NK-92 treated with Interleukin-12 subunit alpha and Interleukin-12 subunit beta, amount 100 ng/mL, for 24 hours (cell line): ENCODE results near the gene TMEM263.
"Not testable (repeated sequence)": the region's sequence is repeated elsewhere in the genome, so short reads cannot be mapped to it uniquely, and the experiment has no call there.

Source experiments
- DNase-seq: peaks from one replicate; lab custom pipeline; 2025; lab: John Stamatoyannopoulos, UW

Gene TMEM263

DNA sequence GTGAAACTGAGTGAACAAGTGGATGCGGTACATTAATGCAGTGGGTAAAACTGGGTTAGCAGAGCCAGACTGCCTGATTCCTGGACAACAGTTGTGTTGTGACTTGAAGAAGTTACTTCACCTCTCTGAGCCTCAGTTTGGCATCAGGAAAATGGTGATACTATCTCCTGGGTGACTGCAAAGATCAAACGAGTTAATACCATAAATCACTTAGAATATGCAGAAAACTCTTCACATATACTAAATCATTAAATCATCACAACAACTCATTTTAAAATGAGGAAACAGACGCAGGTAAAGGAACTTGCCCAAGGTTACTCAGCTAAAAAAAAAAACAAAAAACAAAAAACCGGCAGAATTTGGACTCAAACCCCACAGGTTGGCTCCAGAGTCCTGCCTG is 30.4 kb downstream of the TMEM263 start:
- no peak for DNase-seq

DNA sequence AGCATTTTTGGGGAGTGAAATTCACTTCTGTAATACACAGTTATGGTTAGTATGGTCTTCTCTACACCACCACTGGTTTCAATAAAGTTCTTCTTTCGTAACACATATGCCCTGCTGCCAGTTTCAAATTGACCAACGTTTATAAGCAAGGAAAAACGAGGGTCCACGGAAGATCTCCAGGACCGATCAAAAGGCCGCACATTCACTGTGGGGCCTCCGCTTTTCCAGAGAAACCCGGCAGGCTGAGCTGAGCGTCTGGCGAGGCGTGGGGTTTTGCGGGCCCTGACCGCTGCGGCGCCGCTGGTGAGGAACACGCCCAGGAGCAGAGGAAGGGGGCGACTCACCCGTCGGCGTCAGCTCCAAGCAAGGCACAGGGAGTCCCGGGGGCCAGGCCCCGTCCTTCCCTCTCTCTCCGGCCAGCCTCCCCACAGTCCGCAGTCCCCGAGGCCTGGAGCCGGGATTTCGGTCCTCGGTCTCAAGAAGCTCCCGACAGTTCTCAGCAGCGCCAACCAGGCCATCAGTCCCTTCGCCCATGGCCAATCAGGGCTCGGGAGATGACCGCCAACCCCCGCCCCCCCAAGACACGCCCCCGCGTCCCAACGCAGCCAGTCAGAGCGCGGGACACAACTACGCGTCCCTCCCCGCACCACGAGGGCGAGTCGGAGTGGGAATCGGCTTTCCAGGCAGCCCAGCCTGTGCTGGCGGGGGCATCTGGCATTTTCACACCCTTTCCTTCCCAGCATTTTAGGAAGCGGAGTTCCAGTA is 31.1 kb downstream of the TMEM263 start, which contains the start of gene MTERF2:
TSS of gene MTERF2 (minus strand) at position 522 of the 765 bp plus-strand sequence. CDS start 8,432 bp downstream, outside the sequence.
- DNase-seq, result peak; percentile 39

DNA sequence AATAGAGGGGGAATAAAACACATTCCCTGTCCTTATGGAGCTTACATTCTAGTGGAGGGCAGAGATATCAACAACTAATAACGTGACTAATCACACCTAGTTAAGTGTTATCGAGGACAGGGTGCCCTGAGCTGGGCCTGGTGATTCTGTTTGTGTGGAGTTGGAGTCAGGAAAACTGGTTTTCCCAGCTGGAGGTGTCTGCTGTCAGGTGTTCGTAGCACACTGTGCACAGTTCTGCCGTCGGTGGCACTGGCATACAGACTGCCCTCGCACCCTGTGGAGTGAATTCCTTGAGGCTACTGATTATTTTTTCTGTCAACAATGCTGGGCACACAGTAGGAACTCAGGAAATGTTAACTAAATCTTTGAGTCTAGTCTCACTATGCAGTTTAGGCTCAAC is 32.1 kb downstream of the TMEM263 start:
- DNase-seq, result no peak

DNA sequence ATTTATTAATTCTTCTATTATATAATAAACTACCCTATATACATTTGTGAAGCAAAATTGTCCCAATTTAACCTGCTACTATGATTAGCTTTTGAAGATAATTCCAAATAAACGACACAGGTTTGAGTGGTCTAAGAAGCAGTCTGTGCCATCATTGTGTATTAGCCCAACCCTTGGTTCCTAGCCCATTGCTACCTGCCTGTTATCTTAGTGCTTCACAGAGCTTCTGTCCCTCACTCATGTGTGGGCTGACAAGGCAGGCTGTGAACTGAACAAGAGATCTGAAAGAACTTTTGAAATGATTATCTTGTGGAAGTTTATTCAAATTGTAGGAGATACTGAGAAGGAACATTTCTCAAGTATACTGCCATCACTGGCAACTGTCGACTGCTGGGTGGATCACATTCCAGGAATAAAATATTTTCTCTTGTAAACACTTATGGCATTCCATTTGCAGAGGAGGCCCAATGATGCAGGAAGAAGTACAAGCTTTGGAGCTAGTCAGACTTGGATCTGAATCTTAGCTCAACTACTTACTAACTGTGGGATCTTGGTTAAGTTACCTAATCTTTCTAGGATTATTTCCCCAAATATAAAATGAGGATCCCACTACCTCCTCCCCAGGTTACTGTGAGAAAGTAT is 39.0 kb downstream of the TMEM263 start:
- DNase-seq, result no peak

DNA sequence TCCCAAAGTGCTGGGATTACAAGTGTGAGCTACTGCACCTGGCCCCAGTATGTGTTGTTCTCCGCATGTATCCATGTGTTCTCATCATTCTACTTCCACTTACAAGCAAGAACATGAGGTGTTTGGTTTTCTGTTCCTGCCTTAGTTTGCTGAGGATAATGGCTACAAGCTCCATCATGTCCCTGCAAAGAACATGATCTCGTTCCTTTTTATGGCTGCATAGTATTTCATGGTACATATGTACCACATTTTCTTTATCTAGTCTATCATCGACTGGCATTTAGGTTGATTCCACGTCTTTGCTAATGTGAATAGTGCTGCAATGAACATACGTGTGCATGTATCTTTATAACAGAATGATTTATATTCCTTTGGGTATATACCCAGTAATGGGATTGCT is 40.4 kb downstream of the TMEM263 start:
- DNase-seq, result not testable (repeated sequence)

DNA sequence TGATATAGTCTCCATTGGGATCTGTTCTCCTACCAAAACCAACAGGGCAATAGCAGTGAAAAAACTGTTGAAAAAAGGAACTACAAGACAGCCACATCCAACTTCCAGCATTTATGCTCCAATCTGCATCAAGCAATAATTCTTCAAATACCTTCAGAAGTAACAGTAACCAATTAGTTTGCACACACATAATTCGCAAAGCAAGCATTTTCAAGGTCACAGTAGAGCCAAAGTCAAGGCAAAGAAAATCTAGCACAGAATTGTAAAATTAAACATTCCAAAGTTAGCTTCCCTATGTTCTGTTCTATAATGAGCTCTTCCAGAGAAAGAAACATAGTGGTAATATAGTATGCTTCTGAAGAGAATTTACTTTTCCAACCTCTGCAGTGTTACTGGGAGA is 42.2 kb downstream of the TMEM263 start:
- no peak for DNase-seq

DNA sequence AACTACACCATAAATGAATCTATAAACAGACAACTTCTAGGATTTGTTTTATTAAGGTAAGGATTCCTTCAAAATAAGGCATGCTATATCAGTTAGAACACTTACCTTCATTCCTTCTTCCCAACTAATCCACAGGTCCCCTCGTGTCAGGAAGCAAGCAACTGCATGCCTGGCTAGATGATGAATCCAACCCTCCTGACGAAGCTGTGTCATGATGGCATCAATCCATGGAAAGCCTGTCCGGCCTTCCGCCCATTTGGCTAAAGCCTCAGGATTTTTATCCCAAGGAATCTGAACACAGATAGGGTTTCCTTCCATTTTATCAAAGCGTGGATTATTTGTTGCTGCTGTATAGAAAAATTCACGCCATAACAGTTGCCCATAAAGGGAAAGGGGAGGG is 43.7 kb downstream of the TMEM263 start:
- DNase-seq, result no peak

DNA sequence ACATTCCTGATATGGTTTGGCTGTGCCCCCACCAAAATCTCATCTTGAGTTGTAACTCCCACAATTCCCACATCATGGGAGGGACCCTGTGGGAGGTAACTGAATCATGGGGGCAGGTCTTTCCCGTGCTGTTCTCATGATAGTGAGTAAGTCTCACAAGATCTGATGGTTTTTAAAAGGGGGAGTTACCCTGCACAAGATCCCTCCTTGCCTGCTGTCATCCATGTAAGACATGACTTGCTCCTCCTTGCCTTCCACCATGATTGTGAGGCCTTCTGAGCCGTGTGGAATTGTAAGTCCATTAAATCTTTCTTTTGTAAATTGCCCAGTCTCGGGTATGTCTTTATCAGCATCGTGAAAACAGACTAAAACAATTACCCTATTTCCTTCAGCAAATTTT is 47.0 kb downstream of the TMEM263 start:
- not testable (repeated sequence) for DNase-seq

DNA sequence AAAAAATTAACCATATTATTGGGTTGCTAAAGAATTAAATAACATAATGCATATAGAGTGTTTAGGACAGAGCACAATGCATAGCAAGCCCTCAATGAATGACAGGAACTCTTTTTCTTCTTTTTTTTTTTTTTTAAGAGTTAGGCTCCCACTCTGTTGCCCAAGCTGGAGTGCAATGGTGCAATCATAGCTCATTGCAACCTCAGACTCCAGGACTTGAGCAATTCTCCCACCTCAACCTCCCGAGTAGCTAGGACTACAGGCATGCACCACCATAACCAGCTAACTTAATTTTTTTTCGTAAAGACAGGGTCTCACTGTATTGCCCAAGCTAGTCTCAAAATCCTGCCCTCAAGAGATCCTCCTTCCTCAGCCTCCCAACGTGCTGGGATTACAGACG is 51.7 kb downstream of the TMEM263 start:
- DNase-seq, result no peak

DNA sequence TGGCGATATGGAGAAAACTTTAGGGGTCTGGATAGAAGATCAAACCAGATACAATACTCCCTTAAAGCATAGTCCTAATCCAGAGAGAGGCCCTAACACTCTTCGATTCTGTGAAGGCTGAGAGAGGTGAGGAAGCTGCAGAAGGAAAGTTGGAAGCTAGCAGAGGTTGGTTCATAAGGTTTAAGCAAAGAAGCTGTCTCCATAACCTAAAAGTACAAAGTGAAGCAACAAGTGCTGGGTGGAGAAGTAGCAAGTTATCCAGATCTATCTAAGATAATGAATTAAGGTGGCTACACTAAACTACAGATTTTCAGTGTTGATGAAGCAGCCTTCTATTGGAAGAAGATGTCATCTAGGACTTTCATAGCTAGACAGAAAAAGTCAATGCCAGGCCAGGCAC is 55.8 kb downstream of the TMEM263 start:
- no peak for DNase-seq

DNA sequence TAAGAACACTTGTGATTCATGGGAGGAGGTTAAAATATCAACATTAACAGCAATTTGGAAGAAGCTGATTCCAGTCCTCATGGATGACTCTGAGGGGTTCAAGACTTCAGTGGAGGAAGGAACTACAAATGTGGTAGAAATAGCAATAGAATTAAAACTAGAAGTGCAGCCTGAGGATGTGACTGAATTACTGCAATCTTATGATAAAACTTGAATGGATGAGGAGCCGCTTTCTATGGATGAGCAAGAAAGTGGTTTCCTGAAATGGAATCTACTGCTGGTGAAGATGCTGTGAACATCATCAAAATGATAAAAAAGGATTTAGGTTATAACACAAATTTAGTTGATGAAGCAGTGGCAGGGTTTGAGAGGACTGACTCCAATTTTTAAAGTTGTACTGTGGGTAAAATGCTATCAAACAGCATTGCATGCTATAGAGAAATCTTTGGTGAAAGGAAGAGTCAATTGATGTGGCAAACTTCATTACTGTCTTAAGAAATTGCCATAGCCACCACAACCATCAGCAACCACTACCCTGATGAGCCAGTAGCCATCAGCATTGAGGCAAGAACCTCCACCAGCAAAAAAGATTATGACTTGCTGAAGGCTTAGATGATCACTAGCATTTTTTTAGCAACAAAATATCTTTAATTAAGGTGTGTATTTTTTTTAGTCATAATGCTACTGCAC is 57.2 kb downstream of the TMEM263 start:
- DNase-seq, result no peak

DNA sequence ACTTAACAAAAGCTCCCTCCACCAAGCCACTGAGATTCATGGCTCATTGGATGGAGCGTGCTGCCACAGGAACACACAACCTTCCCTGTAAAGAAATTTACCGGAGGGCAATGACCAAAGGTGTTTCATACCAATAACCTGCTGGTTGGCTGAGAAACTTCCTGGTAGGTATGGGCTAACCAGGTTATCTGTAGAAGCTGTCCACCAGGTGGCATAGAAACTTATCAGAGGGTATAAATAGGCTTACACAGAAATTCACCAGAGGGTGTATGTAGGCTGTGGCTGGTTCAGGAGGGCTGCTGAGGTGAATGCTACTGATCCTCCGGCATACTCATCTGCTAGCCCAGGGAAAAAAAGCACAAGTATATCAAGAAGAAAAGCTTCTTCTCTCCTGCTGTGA is 58.3 kb downstream of the TMEM263 start:
- no peak for DNase-seq

DNA sequence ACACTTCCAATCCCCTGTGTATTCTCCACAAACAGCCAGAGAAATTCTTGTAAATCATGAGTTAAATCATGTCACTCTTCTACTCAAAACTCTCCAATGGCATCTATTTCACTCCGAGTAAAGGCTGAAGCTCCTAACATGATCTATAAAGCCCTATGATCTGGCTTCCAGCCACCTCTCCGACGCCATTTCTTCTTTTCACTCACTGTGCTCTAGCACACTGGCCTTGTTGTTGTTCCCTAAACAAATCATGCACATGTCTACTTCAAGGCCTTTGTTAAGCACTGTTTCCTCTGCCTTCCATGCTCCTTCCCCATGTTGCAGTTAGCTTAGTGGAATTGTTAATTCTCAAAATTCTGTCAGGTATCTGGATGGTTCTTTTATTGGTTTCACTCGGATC is 61.3 kb downstream of the TMEM263 start:
- no peak for DNase-seq

DNA sequence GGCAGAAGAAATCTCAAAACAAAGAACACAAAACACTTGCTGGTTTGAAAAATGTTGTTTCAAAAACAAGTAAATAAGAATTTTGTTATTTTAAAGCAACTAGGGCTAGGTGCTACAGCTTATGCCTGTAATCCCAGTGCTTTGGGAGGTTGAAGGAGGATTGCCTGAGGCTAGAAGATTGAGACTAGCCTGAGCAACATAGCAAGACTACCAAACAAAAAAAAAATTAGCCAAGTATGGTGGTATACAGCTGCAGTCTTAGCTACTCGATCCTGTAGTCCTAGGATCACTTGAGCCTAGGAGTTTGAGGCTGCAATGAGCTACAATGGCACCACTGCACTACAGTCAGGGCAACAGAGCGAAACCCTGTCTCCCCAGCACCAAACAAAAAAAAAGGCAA is 63.8 kb downstream of the TMEM263 start:
- no peak for DNase-seq
